Heart left ventricle (tissue), 13 donors: ENCODE measurements around the gene NIF3L1.

Experiments
- POLR2A ChIP-seq, 2 donors: fragments of 450-650 bp; IDR thresholded peaks; one replicate each; pipeline ENCODE4 v1.6.1; 2017; ENCODE audit warnings: antibody characterized with exemption in 2 of 2, mild to moderate bottlenecking in 2 of 2, moderate library complexity in 2 of 2
- TF ChIP-seq, protein P1 (sequence below), 12 donors: fragments of 200-600 bp; sonication (generic) in 4 of 12; IDR thresholded peaks; one replicate each; pipeline versions ENCODE4 v1.5.0 to v1.8.0; 2018 to 2022; ENCODE audit warnings: antibody characterized with exemption in 12 of 12, mild to moderate bottlenecking in 5 of 12
- donor health status: ischemic (EF 13 %, LVEDD 7.1; RV severe dilation, severe dysfunction).
- donor health status: DM: no; HTN: yes; CAD: no.
- donor health status: DM: no; HTN: no; CAD: no.
- donor health status: ischemic (EF 25% LVEDD 6.9; RV normal size, moderate dysfunction).
- donor health status: ischemic (EF 25% LVEDD 5.7; RV mildly dilated, moderate dysfunction).
- donor health status: ischemic (EF 35%, LVEDD 5.7; RV mildly dilated, moderate dysfunction).
- donor health status: nonischemic (EF 11% LVEDD 7.7; RV severe dilation, severe dysfunction).
- donor health status: DM: yes; HTN: yes; CAD: no.
- donor health status: PGD.
- donor health status: ischemic (EF 29% LVEDD 5.4; RV normal size, mild dysfunction).
- donor health status: nonischemic (EF 23%, LVEDD 6.1; RV moderate dilation, normal function).

GRCh38 chr2:200878289-200878880 lies 10.8 kb upstream of the NIF3L1 start:
- TF ChIP-seq, protein P1, sequence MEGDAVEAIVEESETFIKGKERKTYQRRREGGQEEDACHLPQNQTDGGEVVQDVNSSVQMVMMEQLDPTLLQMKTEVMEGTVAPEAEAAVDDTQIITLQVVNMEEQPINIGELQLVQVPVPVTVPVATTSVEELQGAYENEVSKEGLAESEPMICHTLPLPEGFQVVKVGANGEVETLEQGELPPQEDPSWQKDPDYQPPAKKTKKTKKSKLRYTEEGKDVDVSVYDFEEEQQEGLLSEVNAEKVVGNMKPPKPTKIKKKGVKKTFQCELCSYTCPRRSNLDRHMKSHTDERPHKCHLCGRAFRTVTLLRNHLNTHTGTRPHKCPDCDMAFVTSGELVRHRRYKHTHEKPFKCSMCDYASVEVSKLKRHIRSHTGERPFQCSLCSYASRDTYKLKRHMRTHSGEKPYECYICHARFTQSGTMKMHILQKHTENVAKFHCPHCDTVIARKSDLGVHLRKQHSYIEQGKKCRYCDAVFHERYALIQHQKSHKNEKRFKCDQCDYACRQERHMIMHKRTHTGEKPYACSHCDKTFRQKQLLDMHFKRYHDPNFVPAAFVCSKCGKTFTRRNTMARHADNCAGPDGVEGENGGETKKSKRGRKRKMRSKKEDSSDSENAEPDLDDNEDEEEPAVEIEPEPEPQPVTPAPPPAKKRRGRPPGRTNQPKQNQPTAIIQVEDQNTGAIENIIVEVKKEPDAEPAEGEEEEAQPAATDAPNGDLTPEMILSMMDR (IDR thresholded peaks at IDR 0.05): no peak
- no peak for TF ChIP-seq POLR2A (IDR thresholded peaks at IDR 0.05)
